Naive thymus-derived CD4-positive, alpha-beta T cell (primary cell): ENCODE measurements around the gene HIKESHI. TPM values are rescaled to one million over a fixed set of nuclear protein-coding genes. Genes with fewer than 3 reads are reported as not detected.
A peak's percentile ranks its signal among the peaks of the same experiment; 100 is the strongest.

Source experiments
- ATAC-seq: fragments of 150-1000 bp; cut with Tn5 transposase; 2 replicates; pipeline ENCODE4 v1.10.0; 2021; ENCODE audit warnings: mild to moderate bottlenecking, moderate library complexity
- CTCF ChIA-PET: fragments of 350-600 bp; sonication (Branson Sonifier 250); formaldehyde crosslinking; loops from one replicate; lab custom pipeline; 2021; ENCODE audit warnings: antibody characterized with exemption; lab: Charles Lee
- POLR2A ChIA-PET: fragments of 350-600 bp; sonication (Branson Sonifier 250); formaldehyde crosslinking; loops from one replicate; lab custom pipeline; 2021; ENCODE audit warnings: antibody characterized with exemption, inconsistent platforms; lab: Charles Lee
- DNase-seq, 9 donors: peaks; one replicate each; pipeline versions ENCODE4 v3.0.0 to v3.0.0-alpha.2; 2020 to 2022; ENCODE audit warnings: mixed read lengths in 1 of 9
- H3K27ac ChIP-seq: one replicate; pipeline ENCODE4 v1.7.0; 2013; ENCODE audit warnings: mild to moderate bottlenecking, low read depth, low read length, moderate library complexity
- H3K27me3 ChIP-seq, 2 donors: one replicate each; pipeline ENCODE4 v1.7.0; 2013; ENCODE audit warnings: low read length in 2 of 2, mild to moderate bottlenecking in 2 of 2, moderate library complexity in 2 of 2; ENCODE audit not compliant: control insufficient read depth in 2 of 2, insufficient read depth in 2 of 2
- H3K36me3 ChIP-seq, 3 experiments: 1 replicate in 2 of 3; 2 replicates in 1 of 3; pipeline ENCODE4 v1.7.0; 2013; ENCODE audit warnings: low read length in 3 of 3, mild to moderate bottlenecking in 3 of 3, moderate library complexity in 1 of 3; ENCODE audit not compliant: insufficient read depth in 3 of 3, control insufficient read depth in 2 of 3
- H3K4me1 ChIP-seq, 2 donors: one replicate each; pipeline ENCODE4 v1.7.0; 2013; ENCODE audit warnings: low read length in 2 of 2, mild to moderate bottlenecking in 2 of 2, moderate library complexity in 1 of 2; ENCODE audit not compliant: control insufficient read depth in 2 of 2, insufficient read depth in 2 of 2
- H3K4me3 ChIP-seq: 2 replicates; pipeline ENCODE4 v1.7.0; 2013; ENCODE audit warnings: mild to moderate bottlenecking, low read length
- H3K9me3 ChIP-seq, 3 experiments: 1 replicate in 2 of 3; 2 replicates in 1 of 3; pipeline ENCODE4 v1.7.0; 2013; ENCODE audit warnings: low read length in 3 of 3; ENCODE audit not compliant: control insufficient read depth in 2 of 3
- H3K27ac Mint-ChIP-seq, 9 donors: one replicate each; pipeline ENCODE4 v1.8.0; 2020 to 2022; ENCODE audit warnings: mixed read lengths in 9 of 9, mild to moderate bottlenecking in 8 of 9, moderate library complexity in 5 of 9, inconsistent platforms in 2 of 9
- H3K27me3 Mint-ChIP-seq, 5 donors: one replicate each; pipeline ENCODE4 v1.8.0; 2021 to 2022; ENCODE audit warnings: mixed read lengths in 5 of 5, mild to moderate bottlenecking in 1 of 5
- H3K36me3 Mint-ChIP-seq, 5 donors: one replicate each; pipeline ENCODE4 v1.8.0; 2020 to 2022; ENCODE audit warnings: mixed read lengths in 5 of 5, mild to moderate bottlenecking in 3 of 5, inconsistent platforms in 1 of 5
- H3K4me1 Mint-ChIP-seq, 7 donors: one replicate each; pipeline ENCODE4 v1.8.0; 2020 to 2022; ENCODE audit warnings: mixed read lengths in 7 of 7, mild to moderate bottlenecking in 3 of 7, inconsistent platforms in 1 of 7
- H3K4me3 Mint-ChIP-seq, 10 donors: one replicate each; pipeline ENCODE4 v1.8.0; 2020 to 2022; ENCODE audit warnings: mild to moderate bottlenecking in 10 of 10, mixed read lengths in 10 of 10, moderate library complexity in 6 of 10, inconsistent platforms in 2 of 10
- H3K9me3 Mint-ChIP-seq, 11 donors: one replicate each; pipeline ENCODE4 v1.8.0; 2020 to 2022; ENCODE audit warnings: mixed read lengths in 11 of 11, mild to moderate bottlenecking in 4 of 11, inconsistent platforms in 1 of 11, moderate library complexity in 1 of 11
- intact Hi-C, 2 donors: fragments of 100-400 bp; cut with micrococcal nuclease; formaldehyde crosslinking; loops; one replicate each; pipeline ENCODE4 v1.15.1; 2023
- polyA plus RNA-seq, 2 donors: library from polyadenylated mRNA; unstranded; fragments of 300-500 nt; fragmentation: Illumina TruSeq; gene quantifications; one replicate each; pipeline ENCODE4 v1.2.3, GENCODE V29; 2021
- total RNA-seq, 6 experiments: library from RNA in 5 of 6; stranded (reverse) in 5 of 6; gene quantifications; 1 replicate in 5 of 6; 2 replicates in 1 of 6; pipeline ENCODE4 v1.2.3 and lab custom pipeline; 2021 to 2026

Gene HIKESHI
- total RNA-seq (10 to 100 TPM; 16.7 to 38.4 (median 29.5) TPM), polyA plus RNA-seq (10 to 100 TPM; 80.3 to 88.7 TPM), total RNA-seq (lab: John Stamatoyannopoulos, UW) (15.2 reads per million, percentile 44 among the genes with 10 or more reads in this experiment)

DNA sequence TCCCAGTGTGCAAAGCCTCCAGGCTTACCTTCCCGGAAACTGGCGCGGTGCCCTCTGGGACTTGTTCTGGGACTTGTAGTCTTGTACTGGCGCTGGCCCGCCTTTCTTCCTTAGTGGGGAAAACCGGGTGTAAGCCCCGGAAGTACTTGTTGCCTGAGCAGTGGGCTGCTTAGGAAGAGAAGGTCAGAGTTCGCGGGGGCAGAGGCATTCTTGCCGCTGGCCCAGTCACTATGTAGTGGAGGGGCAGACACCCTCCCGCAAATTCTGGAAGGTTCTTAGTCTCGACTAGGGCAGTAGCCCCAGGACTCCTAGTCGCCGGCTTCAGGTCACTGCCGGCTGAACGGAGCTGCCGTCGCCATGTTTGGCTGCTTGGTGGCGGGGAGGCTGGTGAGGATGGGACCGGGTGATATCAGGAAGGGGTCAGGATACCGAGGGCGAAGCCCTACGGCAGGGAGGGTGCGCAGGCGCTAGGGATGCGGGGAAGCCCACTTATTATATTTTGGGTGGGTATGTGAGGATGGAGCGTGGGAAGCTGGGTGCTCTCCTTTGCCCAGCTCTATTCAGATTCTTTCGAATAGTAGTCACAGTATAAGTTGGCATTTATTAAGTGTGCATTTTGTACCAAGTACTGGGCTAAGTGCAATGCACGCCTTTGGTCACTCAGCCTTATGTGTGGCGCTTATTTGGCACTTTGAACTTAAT is at the start of gene HIKESHI:
TSS of gene HIKESHI (plus strand) at position 149 of the 702 bp plus-strand sequence. CDS start at position 358, 209 bp downstream.
- peak within 1 kb of the TSS; percentile 92 to 100 (median 97) for H3K27ac Mint-ChIP-seq
- CTCF ChIA-PET, result no interaction called here
- POLR2A ChIA-PET, result interaction anchor here (0.7 to 2.3 kb wide), 5 partner anchors 36 to 674 kb away, joined by 3 to 11 read pairs (median 3); partner anchors contain the start of genes EED, PICALM, TMEM126A and TMEM126B

GRCh38 chr11:86255896-86256295 is 46.1 kb upstream of the HIKESHI start:
- Histone ChIP-seq H3K36me3 (peaks cover 0 to 29% (median 13%) of the 10 kb centered on the region in 3 experiments), H3K27ac (no peak overlapping the region), H3K4me1 (peaks cover 0 to 4% of the 10 kb centered on the region in 2 donors), H3K4me3 (no peak overlapping the region), H3K27me3 (no peaks in the 10 kb centered on the region), H3K9me3 (no peaks in the 10 kb centered on the region)
- H3K4me3 Mint-ChIP-seq, result no peak overlapping the region
- ChIA-PET POLR2A (no interaction called here), CTCF (interaction anchor here (0.6 kb wide), 1 partner anchor 146 kb away, joined by 3 read pairs; no protein-coding TSS in a partner anchor)
- peak overlapping the region in 1 of 9 donors; percentile 21 for H3K27ac Mint-ChIP-seq
- H3K4me1 Mint-ChIP-seq, result peaks cover 0 to 30% (median 24%) of the 10 kb centered on the region in 7 donors
- no peaks in the 10 kb centered on the region for H3K9me3 Mint-ChIP-seq
- intact Hi-C loops, result loop anchor here in 1 of 2 donors (5.0 kb wide), 1 partner anchor 781 kb away; the partner anchor contains the start of gene TMEM135
- no peaks in the 10 kb centered on the region for H3K27me3 Mint-ChIP-seq
- ATAC-seq (no peak), DNase-seq (no peak)
- H3K36me3 Mint-ChIP-seq, result peaks cover 0 to 27% (median 11%) of the 10 kb centered on the region in 5 donors

More for the DNA sequence above, at the start of gene HIKESHI:
- peak within 1 kb of the TSS; percentile 95 to 100 (median 100) for H3K4me3 Mint-ChIP-seq
- ATAC-seq (peak; percentile 100), DNase-seq (peak; percentile 70 to 92 (median 81))
- peaks cover 0 to 4% (median 3%) of the 10 kb centered on the region in 5 donors for H3K36me3 Mint-ChIP-seq
- peaks cover 0 to 8% (median 0%) of the 10 kb centered on the region in 5 donors for H3K27me3 Mint-ChIP-seq
- Histone ChIP-seq H3K27me3 (no peaks in the 10 kb centered on the region), H3K4me3 (peak within 1 kb of the TSS; percentile 96), H3K27ac (peak within 1 kb of the TSS; percentile 86), H3K9me3 (no peaks in the 10 kb centered on the region), H3K36me3 (peaks cover 0 to 4% (median 0%) of the 10 kb centered on the region in 3 experiments), H3K4me1 (peaks cover 10 to 13% of the 10 kb centered on the region in 2 donors)
- intact Hi-C loops, result loop anchor here (1.0 to 10.0 kb wide), 12 partner anchors 9 to 733 kb away; partner anchors contain the start of genes EED (in 2 of the 2), PICALM (in 2 of the 2), TMEM126A (in 2 of the 2) and TMEM126B (in 2 of the 2)
- H3K4me1 Mint-ChIP-seq, result peaks cover 4 to 37% (median 32%) of the 10 kb centered on the region in 7 donors
- no peaks in the 10 kb centered on the region for H3K9me3 Mint-ChIP-seq

GRCh38 chr11:86256608-86257007 is 45.4 kb upstream of the HIKESHI start:
- ChIA-PET POLR2A (no interaction called here), CTCF (interaction anchor here (0.6 kb wide), 1 partner anchor 145 kb away, joined by 3 read pairs; no protein-coding TSS in a partner anchor)
- ATAC-seq, result no peak

GRCh38 chr11:86257446-86257845 is 44.6 kb upstream of the HIKESHI start:
- H3K4me1 Mint-ChIP-seq, result peaks cover 0 to 22% (median 8%) of the 10 kb centered on the region in 7 donors
- H3K36me3 Mint-ChIP-seq, result peaks cover 0 to 21% (median 11%) of the 10 kb centered on the region in 5 donors
- H3K4me3 ChIP-seq, result no peak overlapping the region
- no peaks in the 10 kb centered on the region for H3K9me3 Mint-ChIP-seq
- no peak overlapping the region for H3K27ac ChIP-seq
- ATAC-seq (no peak), DNase-seq (no peak)
- H3K9me3 ChIP-seq, result no peaks in the 10 kb centered on the region
- no peak overlapping the region for H3K27ac Mint-ChIP-seq
- H3K4me1 ChIP-seq, result no peaks in the 10 kb centered on the region
- no peaks in the 10 kb centered on the region for H3K27me3 ChIP-seq
- ChIA-PET CTCF (no interaction called here), POLR2A (no interaction called here)
- no peak overlapping the region for H3K4me3 Mint-ChIP-seq
- peaks cover 0 to 42% (median 13%) of the 10 kb centered on the region in 3 experiments for H3K36me3 ChIP-seq
- no peaks in the 10 kb centered on the region for H3K27me3 Mint-ChIP-seq
- intact Hi-C loops, result loop anchor here in 1 of 2 donors (5.0 kb wide), 1 partner anchor 780 kb away; the partner anchor contains the start of gene TMEM135

More at GRCh38 chr11:86256608-86257007, 45.4 kb upstream of the HIKESHI start:
- Mint-ChIP-seq H3K36me3 (peaks cover 0 to 26% (median 12%) of the 10 kb centered on the region in 5 donors), H3K27me3 (no peaks in the 10 kb centered on the region), H3K27ac (no peak overlapping the region), H3K4me1 (peaks cover 0 to 27% (median 17%) of the 10 kb centered on the region in 7 donors), H3K9me3 (no peaks in the 10 kb centered on the region), H3K4me3 (no peak overlapping the region)
- peaks cover 0 to 34% (median 13%) of the 10 kb centered on the region in 3 experiments for H3K36me3 ChIP-seq
- H3K4me1 ChIP-seq, result peaks cover 0 to 4% of the 10 kb centered on the region in 2 donors
- intact Hi-C loops, result loop anchor here in 1 of 2 donors (5.0 kb wide), 1 partner anchor 781 kb away; the partner anchor contains the start of gene TMEM135
- no peaks in the 10 kb centered on the region for H3K27me3 ChIP-seq
- no peak overlapping the region for H3K27ac ChIP-seq
- DNase-seq, result no peak
- no peak overlapping the region for H3K4me3 ChIP-seq
- no peaks in the 10 kb centered on the region for H3K9me3 ChIP-seq

DNA sequence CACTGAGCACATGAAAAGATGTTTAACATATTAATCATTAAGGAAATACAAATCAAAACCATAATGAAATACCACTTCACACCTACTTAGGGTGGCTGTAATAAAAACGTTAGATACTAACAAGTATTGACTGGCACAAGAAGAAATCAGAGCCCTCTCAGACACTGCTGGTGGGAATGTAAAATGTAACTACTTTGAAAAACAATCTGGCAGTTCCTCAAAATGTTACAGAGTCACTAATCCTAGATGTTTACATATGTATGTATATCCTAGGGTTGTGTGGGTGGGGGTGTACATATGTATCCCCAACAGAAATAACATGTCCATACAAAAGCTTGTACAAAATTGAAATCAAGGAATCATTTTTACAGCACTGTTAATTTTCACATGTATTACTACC is 42.3 kb upstream of the HIKESHI start:
- Mint-ChIP-seq H3K9me3 (no peaks in the 10 kb centered on the region), H3K36me3 (peaks cover 6 to 34% (median 21%) of the 10 kb centered on the region in 5 donors), H3K4me3 (no peak overlapping the region), H3K4me1 (peaks cover 0 to 26% (median 5%) of the 10 kb centered on the region in 7 donors), H3K27me3 (no peaks in the 10 kb centered on the region), H3K27ac (no peak overlapping the region)
- H3K9me3 ChIP-seq, result no peaks in the 10 kb centered on the region
- intact Hi-C loops, result loop anchor here in 1 of 2 donors (5.0 kb wide), 1 partner anchor 778 kb away; the partner anchor contains the start of gene TMEM135
- POLR2A ChIA-PET, result interaction anchor here (1.4 kb wide), 1 partner anchor 15 kb away, joined by 3 read pairs; no protein-coding TSS in a partner anchor
- H3K4me3 ChIP-seq, result no peak overlapping the region
- DNase-seq, result no peak
- H3K27me3 ChIP-seq, result no peaks in the 10 kb centered on the region
- CTCF ChIA-PET, result interaction anchor here (0.6 to 0.9 kb wide), 2 partner anchors 66 to 194 kb away, joined by 3 read pairs; no protein-coding TSS in a partner anchor
- peaks cover 0 to 54% (median 13%) of the 10 kb centered on the region in 3 experiments for H3K36me3 ChIP-seq
- no peak for ATAC-seq
- no peaks in the 10 kb centered on the region for H3K4me1 ChIP-seq
- H3K27ac ChIP-seq, result no peak overlapping the region

GRCh38 chr11:86261328-86261727 is 40.7 kb upstream of the HIKESHI start:
- H3K27ac Mint-ChIP-seq, result no peak overlapping the region

More at GRCh38 chr11:86261328-86261727, 40.7 kb upstream of the HIKESHI start:
- Mint-ChIP-seq H3K4me3 (no peak overlapping the region), H3K9me3 (no peaks in the 10 kb centered on the region), H3K4me1 (peaks cover 0 to 18% (median 0%) of the 10 kb centered on the region in 7 donors), H3K27me3 (no peaks in the 10 kb centered on the region), H3K36me3 (peaks cover 6 to 33% (median 23%) of the 10 kb centered on the region in 5 donors)
- DNase-seq (no peak), ATAC-seq (no peak)
- Histone ChIP-seq H3K4me1 (peaks cover 0 to under 1% of the 10 kb centered on the region in 2 donors), H3K36me3 (peaks cover 0 to 50% (median 6%) of the 10 kb centered on the region in 3 experiments), H3K9me3 (no peaks in the 10 kb centered on the region), H3K27me3 (no peaks in the 10 kb centered on the region), H3K27ac (no peak overlapping the region), H3K4me3 (no peak overlapping the region)
- ChIA-PET POLR2A (interaction anchor here (0.8 kb wide), 1 partner anchor 12 kb away, joined by 3 read pairs; no protein-coding TSS in a partner anchor), CTCF (interaction anchor here (0.7 kb wide), 1 partner anchor 507 kb away, joined by 3 read pairs; no protein-coding TSS in a partner anchor)
- intact Hi-C loops, result no loop called here
